HAP-1 (cell line): ENCODE measurements around the gene CWC27.

Experiments
- DNase-seq, 2 experiments: peaks; one replicate each; pipeline ENCODE4 v3.0.0-alpha.2; 2016 to 2020; ENCODE audit warnings: low spot score in 2 of 2
- H3K27me3 ChIP-seq: fragments of 250-450 bp; sonication (Bioruptor Pico); 2 replicates; pipeline ENCODE4 v1.5.1; 2020; ENCODE audit warnings: low read depth, mild to moderate bottlenecking, moderate library complexity
- H3K36me3 ChIP-seq: fragments of 250-450 bp; sonication (Bioruptor Pico); replicated peaks from 2 replicates; pipeline ENCODE4 v1.5.1; 2020; ENCODE audit warnings: mild to moderate bottlenecking
- H3K4me1 ChIP-seq: fragments of 250-450 bp; sonication (Bioruptor Pico); 2 replicates; pipeline ENCODE4 v1.5.1; 2020; ENCODE audit warnings: mild to moderate bottlenecking
- H3K4me3 ChIP-seq: fragments of 250-450 bp; sonication (Bioruptor Pico); 2 replicates; pipeline ENCODE4 v1.5.1; 2020; ENCODE audit warnings: mild to moderate bottlenecking, moderate library complexity
- H3K9me3 ChIP-seq: fragments of 250-450 bp; sonication (Bioruptor Pico); 2 replicates; pipeline ENCODE4 v1.5.1; 2020; ENCODE audit warnings: mild to moderate bottlenecking, moderate library complexity
- in situ Hi-C: fragments of 300-500 bp; cut with MboI; formaldehyde crosslinking; loops from 3 replicates; pipeline ENCODE4 v1.14.3; 2020; ENCODE audit warnings: low sequenced_read_pairs, inconsistent platforms, mixed read lengths

Gene CWC27

GRCh38 chr5:65059681-65060598, 291.2 kb downstream of the CWC27 start:
- in situ Hi-C loops = no loop called here
- H3K4me1 ChIP-seq = no peaks in the 10 kb centered on the region
- DNase-seq = no peak

GRCh38 chr5:65061250-65061973, 292.7 kb downstream of the CWC27 start:
- in situ Hi-C loops = no loop called here
- no peaks in the 10 kb centered on the region for H3K4me1 ChIP-seq
- no peak for DNase-seq

More at GRCh38 chr5:65059681-65060598, 291.2 kb downstream of the CWC27 start:
- H3K36me3 ChIP-seq = no peaks in the 10 kb centered on the region
- H3K9me3 ChIP-seq = no peaks in the 10 kb centered on the region
- no peak overlapping the region for H3K4me3 ChIP-seq
- no peaks in the 10 kb centered on the region for H3K27me3 ChIP-seq

DNA sequence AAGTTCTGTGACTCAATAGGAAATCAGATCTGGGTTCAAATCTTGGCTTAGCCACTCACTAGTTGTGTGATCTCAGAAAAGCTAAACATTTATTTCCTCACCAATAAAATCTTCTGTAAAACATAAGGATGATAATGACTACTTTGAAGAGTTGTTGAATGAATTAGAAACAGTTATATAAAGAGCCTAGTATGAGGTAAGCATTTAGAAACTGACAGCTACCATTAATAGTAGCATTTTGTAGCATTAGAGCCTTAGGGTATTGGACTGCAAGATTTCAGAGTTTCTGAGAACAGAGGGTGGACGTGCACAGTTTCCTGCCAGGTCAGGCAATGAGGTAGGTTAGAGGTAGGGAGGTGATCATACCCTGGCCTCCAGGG, 293.2 kb downstream of the CWC27 start:
- H3K4me1 ChIP-seq = no peaks in the 10 kb centered on the region

More at GRCh38 chr5:65061250-65061973, 292.7 kb downstream of the CWC27 start:
- Histone ChIP-seq H3K9me3 (no peaks in the 10 kb centered on the region), H3K36me3 (no peaks in the 10 kb centered on the region), H3K27me3 (no peaks in the 10 kb centered on the region; the same call in 1 of the 2 replicates), H3K4me3 (no peak overlapping the region)

GRCh38 chr5:65062469-65063083, 293.8 kb downstream of the CWC27 start:
- no peak overlapping the region for H3K4me3 ChIP-seq
- in situ Hi-C loops = no loop called here
- H3K27me3 ChIP-seq = no peaks in the 10 kb centered on the region; the same call in 1 of the 2 replicates
- H3K36me3 ChIP-seq = no peaks in the 10 kb centered on the region
- H3K9me3 ChIP-seq = no peaks in the 10 kb centered on the region
- H3K4me1 ChIP-seq = no peaks in the 10 kb centered on the region
- no peak for DNase-seq

More for the DNA sequence above, 293.2 kb downstream of the CWC27 start:
- H3K27me3 ChIP-seq = no peaks in the 10 kb centered on the region; the same call in 1 of the 2 replicates
- H3K9me3 ChIP-seq = no peaks in the 10 kb centered on the region
- no peaks in the 10 kb centered on the region for H3K36me3 ChIP-seq
- no peak for DNase-seq
- in situ Hi-C loops = no loop called here
- no peak overlapping the region for H3K4me3 ChIP-seq

GRCh38 chr5:65065001-65065511, 296.3 kb downstream of the CWC27 start:
- no peaks in the 10 kb centered on the region for H3K36me3 ChIP-seq

GRCh38 chr5:65066387-65067146, 297.8 kb downstream of the CWC27 start:
- no peaks in the 10 kb centered on the region; the same call in 1 of the 2 replicates for H3K27me3 ChIP-seq
- in situ Hi-C loops = no loop called here
- peak in 1 of 2 experiments; percentile 9 for DNase-seq
- H3K36me3 ChIP-seq = no peaks in the 10 kb centered on the region
- no peak overlapping the region for H3K4me3 ChIP-seq
- H3K9me3 ChIP-seq = no peaks in the 10 kb centered on the region
- H3K4me1 ChIP-seq = no peaks in the 10 kb centered on the region

More at GRCh38 chr5:65065001-65065511, 296.3 kb downstream of the CWC27 start:
- Histone ChIP-seq H3K4me1 (no peaks in the 10 kb centered on the region), H3K9me3 (no peaks in the 10 kb centered on the region), H3K4me3 (no peak overlapping the region), H3K27me3 (no peaks in the 10 kb centered on the region; the same call in 1 of the 2 replicates)
- DNase-seq = no peak
- in situ Hi-C loops = no loop called here

DNA sequence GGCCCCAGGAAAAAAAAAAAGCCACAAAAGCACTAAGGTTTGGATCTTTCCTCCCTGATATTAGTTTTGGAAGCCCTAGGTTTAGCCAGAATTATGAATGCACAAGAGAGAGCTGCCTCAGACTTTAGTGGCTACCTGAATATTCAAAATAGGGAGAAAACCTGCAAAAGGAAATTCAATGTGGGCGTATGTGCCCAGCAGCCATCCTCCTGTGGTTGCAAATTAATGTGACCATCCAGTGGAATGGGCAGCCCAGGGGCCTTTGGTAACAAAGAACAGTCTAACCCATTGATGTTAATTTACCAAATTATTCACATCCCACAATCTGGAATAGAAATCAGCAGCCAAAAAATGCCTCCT, 298.4 kb downstream of the CWC27 start:
- Histone ChIP-seq H3K9me3 (no peaks in the 10 kb centered on the region), H3K4me3 (no peak overlapping the region), H3K27me3 (no peaks in the 10 kb centered on the region; the same call in 1 of the 2 replicates), H3K36me3 (no peaks in the 10 kb centered on the region), H3K4me1 (no peaks in the 10 kb centered on the region)
- DNase-seq = no peak
- in situ Hi-C loops = no loop called here
